HepG2 (cell line): ENCODE results near the gene DCUN1D3. TPM values are rescaled to one million over a fixed set of nuclear protein-coding genes. Genes with fewer than 3 reads are reported as not detected.

Experiments used
- ATAC-seq: fragments of 200-7000 bp; cut with Tn5 transposase; 3 replicates; pipeline ENCODE4 v1.9.1; 2020; ENCODE audit warnings: mild to moderate bottlenecking, moderate library complexity
- BruUV-seq: library from RNA; stranded (reverse); fragments of 400-500 nt; replicated peaks from 2 replicates; lab custom pipeline; 2021; lab: Mats Ljungman, UMichigan
- CTCF ChIA-PET: fragments of 300-600 bp; formaldehyde crosslinking; extraction: SDS; loops from one replicate; lab custom pipeline; 2021; ENCODE audit warnings: low total read pairs, inconsistent platforms, low intra/inter-chr PET ratio; lab: Yijun Ruan, JAX
- POLR2A ChIA-PET: fragments of 350-600 bp; sonication (Branson Sonifier 250); formaldehyde crosslinking; loops from one replicate; lab custom pipeline; 2020; ENCODE audit warnings: antibody characterized with exemption, inconsistent platforms; lab: Yijun Ruan, JAX
- DNase-seq: peaks from one replicate; pipeline ENCODE4 v3.0.0-alpha.2; 2015; ENCODE audit warnings: low spot score
- FAIRE-seq: peaks from 3 replicates; lab custom pipeline; 2011; peaks lifted over from hg19 to GRCh38; lab: Jason Lieb, UNC
- H2AFZ ChIP-seq: one replicate; pipeline ENCODE4 v1.6.1; 2011; ENCODE audit warnings: low read length, inconsistent platforms
- H3K27ac ChIP-seq: fragments of 300-600 bp; 3 replicates; pipeline ENCODE4 v1.8.0; 2011; ENCODE audit warnings: mixed run types, mild to moderate bottlenecking, mixed read lengths, low read length, inconsistent platforms; ENCODE audit not compliant: insufficient read depth; ENCODE audit errors: extremely low read length
- H3K27me3 ChIP-seq, 2 experiments: fragments of 200-600 bp in 1 of 2; 2 replicates in 1 of 2; 3 replicates in 1 of 2; pipeline versions ENCODE4 v1.6.0 to v1.8.0; 2011; ENCODE audit warnings: low read length in 2 of 2, mild to moderate bottlenecking in 2 of 2, moderate library complexity in 2 of 2, inconsistent platforms in 1 of 2; ENCODE audit not compliant: insufficient read depth in 2 of 2, control insufficient read depth in 1 of 2
- H3K36me3 ChIP-seq, 2 experiments: fragments of 200-600 bp in 1 of 2; replicated peaks in 1 of 2; 2 replicates in 1 of 2; 3 replicates in 1 of 2; pipeline versions ENCODE4 v1.5.1 to v1.8.0; 2011; ENCODE audit warnings: low read length in 2 of 2, inconsistent platforms in 1 of 2; ENCODE audit not compliant: insufficient read depth in 2 of 2, control insufficient read depth in 1 of 2
- H3K4me1 ChIP-seq: 2 replicates; pipeline ENCODE4 v1.5.1; 2012; ENCODE audit warnings: low read length, inconsistent platforms; ENCODE audit not compliant: insufficient read depth
- H3K4me2 ChIP-seq: 2 replicates; pipeline ENCODE4 v1.6.0; 2011; ENCODE audit warnings: low read depth, low read length, inconsistent platforms
- H3K4me3 ChIP-seq, 3 experiments: fragments of 200-600 bp in 1 of 3; sonication (generic), shearing (Covaris generic) in 1 of 3; replicated peaks in 1 of 3; 2 replicates each; pipeline ENCODE4 v1.5.1; 2011 to 2016; ENCODE audit warnings: low read length in 3 of 3, inconsistent platforms in 2 of 3, low read depth in 2 of 3, mild to moderate bottlenecking in 2 of 3, control low read depth in 1 of 3, mixed read lengths in 1 of 3; ENCODE audit not compliant: insufficient read depth in 1 of 3
- H3K79me2 ChIP-seq: one replicate; pipeline ENCODE4 v1.6.1; 2011; ENCODE audit warnings: low read length, inconsistent platforms; ENCODE audit not compliant: insufficient read depth
- H3K9ac ChIP-seq: 2 replicates; pipeline ENCODE4 v1.6.0; 2011; ENCODE audit warnings: mild to moderate bottlenecking, low read depth, low read length, inconsistent platforms; ENCODE audit not compliant: insufficient read depth
- H3K9me3 ChIP-seq: 2 replicates; pipeline ENCODE4 v1.5.1; 2012; ENCODE audit warnings: mild to moderate bottlenecking, low read length
- H4K20me1 ChIP-seq: 2 replicates; pipeline ENCODE4 v1.6.0; 2011; ENCODE audit warnings: inconsistent platforms, mild to moderate bottlenecking, low read length, moderate library complexity; ENCODE audit not compliant: insufficient read depth
- HNRNPK ChIP-seq: fragments of 200-400 bp; formaldehyde crosslinking; IDR thresholded peaks from 2 replicates; pipeline ENCODE4 v1.6.1; 2018; ENCODE audit warnings: low read length, low read depth, moderate library complexity, mild to moderate bottlenecking; ENCODE audit not compliant: poor library complexity, severe bottlenecking
- HOXA7 ChIP-seq: sonication (generic); formaldehyde crosslinking; IDR thresholded peaks from 2 replicates; pipeline ENCODE4 v1.8.1; 2022; ENCODE audit warnings: mild to moderate bottlenecking, missing genetic modification reagents, moderate library complexity
- SMAD9 ChIP-seq: sonication (generic); formaldehyde crosslinking; IDR thresholded peaks from 2 replicates; pipeline ENCODE4 v1.5.1; 2020; ENCODE audit warnings: mild to moderate bottlenecking, missing genetic modification reagents
- TARDBP ChIP-seq: sonication (generic); formaldehyde crosslinking; IDR thresholded peaks from 2 replicates; pipeline ENCODE4 v1.8.0; 2022; ENCODE audit warnings: mild to moderate bottlenecking, missing genetic modification reagents
- ZNF30 ChIP-seq: sonication (generic); formaldehyde crosslinking; IDR thresholded peaks from 2 replicates; pipeline ENCODE4 v1.5.0; 2020; ENCODE audit warnings: mild to moderate bottlenecking, missing genetic modification reagents
- ZNF333 ChIP-seq: sonication (generic); formaldehyde crosslinking; IDR thresholded peaks from 2 replicates; pipeline ENCODE4 v1.4.0; 2020; ENCODE audit warnings: mild to moderate bottlenecking, missing genetic modification reagents, borderline replicate concordance
- ZNF430 ChIP-seq: sonication (generic); formaldehyde crosslinking; IDR thresholded peaks from 2 replicates; pipeline ENCODE4 v1.9.0; 2021; ENCODE audit warnings: mild to moderate bottlenecking, missing genetic modification reagents
- ZNF446 ChIP-seq: sonication (generic); formaldehyde crosslinking; IDR thresholded peaks from 2 replicates; pipeline ENCODE4 v1.5.0; 2020; ENCODE audit warnings: mild to moderate bottlenecking, missing genetic modification reagents
- ZNF737 ChIP-seq: sonication (generic); formaldehyde crosslinking; IDR thresholded peaks from 2 replicates; pipeline ENCODE4 v1.5.0; 2020; ENCODE audit warnings: missing genetic modification reagents, mild to moderate bottlenecking, borderline replicate concordance
- WGBS: methylation state at CpG from one replicate; pipeline ENCODE4 v1.1.6; 2017; ENCODE audit warnings: low lambda C conversion rate; 5-methylcytosine and 5-hydroxymethylcytosine counted together
- in situ Hi-C: cut with HindIII; loops from 2 replicates; pipeline ENCODE4 v1.10.0; 2017; ENCODE audit warnings: low pct_unique_long_range_greater_than_20kb; ENCODE audit not compliant: extremely low pct_ligation_motif_present
- intact Hi-C: fragments of 100-400 bp; cut with micrococcal nuclease; formaldehyde crosslinking; loops from one replicate; pipeline ENCODE4 v1.10.0; 2022; ENCODE audit not compliant: unreplicated experiment
- polyA plus RNA-seq, 8 experiments: library from polyadenylated mRNA; depleted of rRNA in 3 of 8; stranded (reverse) in 7 of 8; unstranded in 1 of 8; fragments of >200 nt; fragmentation: Illumina TruSeq in 4 of 8; extraction: Trizol in 4 of 8; gene quantifications; 2 replicates each; pipeline versions ENCODE4 v1.2.1 to v1.2.3, GENCODE V29; 2011 to 2016; ENCODE audit warnings: low read depth in 4 of 8, missing spikeins in 1 of 8, mixed read lengths in 1 of 8; ENCODE audit not compliant: insufficient read depth in 1 of 8
- total RNA-seq, 5 experiments: library from RNA; depleted of rRNA; stranded (reverse); fragments of >200 nt; fragmentation: Illumina TruSeq; extraction: Trizol; gene quantifications; 2 replicates each; pipeline ENCODE4 v1.2.3, GENCODE V29; 2016; ENCODE audit warnings: low read depth in 1 of 5
- TF ChIP-seq, protein P1 (sequence below): IDR thresholded peaks from 2 replicates; pipeline ENCODE4 v1.6.1; 2012; ENCODE audit warnings: low read depth, low read length, improper control_type of control experiment

Gene DCUN1D3
- total and polyA plus RNA-seq, 2 of the 13 experiments (the other 11 are each of a cell fraction or from before 2014, with no cell fraction given) = 5.0 to 19.3 TPM

DNA sequence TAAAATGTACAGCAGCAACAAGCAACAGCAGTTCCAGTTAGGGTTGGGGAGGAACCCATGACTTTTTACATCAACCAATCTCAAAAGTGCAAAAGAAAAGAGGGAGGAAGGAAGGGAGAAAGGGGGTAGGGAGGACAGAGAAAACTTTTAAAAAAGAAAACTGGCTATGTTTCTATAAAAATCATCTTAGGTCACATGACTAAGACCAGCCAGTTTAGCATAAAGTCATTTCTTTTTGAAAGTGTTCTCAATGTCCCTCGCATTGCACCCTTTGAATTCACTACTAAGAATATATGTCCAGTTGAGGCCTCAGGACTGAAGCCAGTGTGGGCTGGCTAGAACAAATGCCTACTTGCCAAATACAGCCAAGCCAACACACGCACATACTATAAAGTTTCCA lies 28.9 kb downstream of the DCUN1D3 start:
- ATAC-seq = no peak
- no peak for DNase-seq
- intact Hi-C loops = no loop called here
- Histone ChIP-seq H3K4me1 (peaks cover 74% of the 10 kb centered on the region), H3K9ac (no peak overlapping the region), H3K27ac (no peak overlapping the region), H3K4me2 (no peak overlapping the region), H4K20me1 (peaks cover 28% of the 10 kb centered on the region), H3K4me3 (no peak overlapping the region), H3K36me3 (peaks cover 0 to 22% of the 10 kb centered on the region in 2 experiments; a peak in 2 of 5 replicates), H3K79me2 (peaks cover 89% of the 10 kb centered on the region), H2AFZ (no peak overlapping the region), H3K27me3 (no peaks in the 10 kb centered on the region), H3K9me3 (no peaks in the 10 kb centered on the region)
- no TSS peak for BruUV-seq
- POLR2A ChIA-PET = interaction anchor here (1.5 kb wide), 1 partner anchor 29 kb away, joined by 3 read pairs; the partner anchor contains the start of gene DCUN1D3
- in situ Hi-C loops = no loop called here
- FAIRE-seq = no peak
- WGBS = 56% methylated on average over 2 of the region's 2 CpGs
- TF ChIP-seq ZNF737 (CRISPR knock-in tag) (no peak), HNRNPK (peak; percentile 80), ZNF30 (CRISPR knock-in tag) (no peak), SMAD9 (no peak)
- TF ChIP-seq, protein P1, sequence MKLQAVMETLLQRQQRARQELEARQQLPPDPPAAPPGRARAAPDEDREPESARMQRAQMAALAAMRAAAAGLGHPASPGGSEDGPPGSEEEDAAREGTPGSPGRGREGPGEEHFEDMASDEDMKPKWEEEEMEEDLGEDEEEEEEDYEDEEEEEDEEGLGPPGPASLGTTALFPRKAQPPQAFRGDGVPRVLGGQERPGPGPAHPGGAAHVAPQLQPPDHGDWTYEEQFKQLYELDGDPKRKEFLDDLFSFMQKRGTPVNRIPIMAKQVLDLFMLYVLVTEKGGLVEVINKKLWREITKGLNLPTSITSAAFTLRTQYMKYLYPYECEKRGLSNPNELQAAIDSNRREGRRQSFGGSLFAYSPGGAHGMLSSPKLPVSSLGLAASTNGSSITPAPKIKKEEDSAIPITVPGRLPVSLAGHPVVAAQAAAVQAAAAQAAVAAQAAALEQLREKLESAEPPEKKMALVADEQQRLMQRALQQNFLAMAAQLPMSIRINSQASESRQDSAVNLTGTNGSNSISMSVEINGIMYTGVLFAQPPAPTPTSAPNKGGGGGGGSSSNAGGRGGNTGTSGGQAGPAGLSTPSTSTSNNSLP = no peak
- CTCF ChIA-PET = no interaction called here

DNA sequence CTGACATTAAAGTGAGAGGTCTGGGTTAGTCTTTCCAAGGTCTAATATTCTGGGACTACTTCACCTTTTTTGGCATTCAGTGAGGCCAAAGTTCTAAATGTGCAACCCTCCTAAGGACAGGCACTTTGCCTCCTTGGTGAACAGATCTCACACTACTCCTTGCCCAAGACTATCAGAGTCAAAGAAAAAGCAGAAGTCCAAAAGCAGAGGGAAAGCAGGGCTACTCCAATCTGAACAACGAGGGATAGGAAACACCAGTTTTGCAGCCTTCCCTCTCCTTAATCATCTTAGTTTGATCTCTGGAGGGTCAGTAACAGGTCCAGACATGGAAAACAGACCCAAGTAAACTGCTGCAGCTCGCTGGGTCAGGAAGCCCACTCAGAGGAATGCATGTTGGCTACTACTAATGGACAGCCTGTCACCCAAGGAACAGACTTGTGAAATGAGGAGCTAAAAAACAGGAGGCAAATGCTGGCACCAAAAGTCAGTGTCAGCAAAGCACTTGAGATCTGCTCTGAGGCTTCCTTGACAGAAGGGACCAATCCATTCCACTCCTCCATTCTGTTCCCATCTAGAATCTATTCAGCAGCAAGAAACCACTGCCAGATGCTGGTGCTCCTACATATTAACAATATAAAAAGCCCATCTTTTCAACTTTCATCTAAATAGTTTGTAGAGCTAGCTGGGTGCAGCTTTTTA lies 29.9 kb downstream of the DCUN1D3 start:
- peaks cover 0 to 22% of the 10 kb centered on the region in 2 experiments; a peak in 2 of 5 replicates for H3K36me3 ChIP-seq
- H3K4me2 ChIP-seq = no peak overlapping the region
- H3K79me2 ChIP-seq = peaks cover 93% of the 10 kb centered on the region
- peaks cover 79% of the 10 kb centered on the region for H3K4me1 ChIP-seq
- POLR2A ChIA-PET = interaction anchor here (1.5 kb wide), 1 partner anchor 30 kb away, joined by 3 read pairs; the partner anchor contains the start of gene DCUN1D3
- no peak overlapping the region for H3K9ac ChIP-seq
- CTCF ChIA-PET = no interaction called here
- no peaks in the 10 kb centered on the region for H3K27me3 ChIP-seq
- 86% methylated on average over 2 of the region's 2 CpGs for WGBS
- intact Hi-C loops (no loop called here), in situ Hi-C loops (no loop called here)
- ATAC-seq (no peak), FAIRE-seq (no peak), DNase-seq (no peak)
- H4K20me1 ChIP-seq = peaks cover 28% of the 10 kb centered on the region
- no peaks in the 10 kb centered on the region for H3K9me3 ChIP-seq
- no TSS peak for BruUV-seq
- H2AFZ ChIP-seq = no peak overlapping the region
- no peak overlapping the region for H3K4me3 ChIP-seq
- no peak overlapping the region for H3K27ac ChIP-seq
- TF ChIP-seq ZNF446 = no peak
- TF ChIP-seq ZNF430 (CRISPR knock-in tag) = no peak
- TF ChIP-seq ZNF333 (CRISPR knock-in tag) = no peak
- no peak for TF ChIP-seq TARDBP
- TF ChIP-seq HOXA7 = no peak
